H1 (cell line): ENCODE measurements around the gene OTUD4.

Experiments used
- CBX5 ChIP-seq: fragments of 300-800, 300-1000 bp; sonication (generic); IDR thresholded peaks from 2 replicates; pipeline ENCODE4 v1.7.1; 2016; ENCODE audit warnings: antibody characterized with exemption, low read length, low read depth
- CTCF ChIP-seq, 3 experiments: IDR thresholded peaks; 1 replicate in 2 of 3; 2 replicates in 1 of 3; pipeline versions ENCODE4 v1.5.1 to v1.6.1; 2011; ENCODE audit warnings: low read length in 3 of 3, mild to moderate bottlenecking in 3 of 3, inconsistent platforms in 2 of 3, low read depth in 1 of 3, moderate library complexity in 1 of 3; ENCODE audit not compliant: insufficient read depth in 1 of 3; ENCODE audit errors: control extremely low read depth in 1 of 3
- KDM4A ChIP-seq: IDR thresholded peaks from one replicate; pipeline ENCODE4 v1.7.1; 2012; ENCODE audit warnings: low read depth, mild to moderate bottlenecking, moderate library complexity, low read length, inconsistent platforms; ENCODE audit not compliant: severe bottlenecking
- POU5F1 ChIP-seq: IDR thresholded peaks from 2 replicates; pipeline ENCODE4 v1.6.1; 2011; ENCODE audit warnings: low read depth, mild to moderate bottlenecking, low read length, moderate library complexity
- SIN3A ChIP-seq, 2 experiments: IDR thresholded peaks in 1 of 2; conservative IDR thresholded peaks in 1 of 2; 2 replicates each; pipeline ENCODE4 v1.6.1; 2011 to 2012; ENCODE audit warnings: low read length in 2 of 2, improper control_type of control experiment in 1 of 2, low read depth in 1 of 2, mild to moderate bottlenecking in 1 of 2
- SP1 ChIP-seq: IDR thresholded peaks from 2 replicates; pipeline ENCODE4 v1.6.1; 2011; ENCODE audit warnings: low read depth, low read length
- SP2 ChIP-seq: IDR thresholded peaks from 2 replicates; pipeline ENCODE4 v1.6.1; 2012; ENCODE audit warnings: mild to moderate bottlenecking, low read length, inconsistent platforms
- SRF ChIP-seq: IDR thresholded peaks from 2 replicates; pipeline ENCODE4 v1.6.1; 2011; ENCODE audit warnings: mild to moderate bottlenecking, low read depth, low read length, moderate library complexity
- TEAD4 ChIP-seq: IDR thresholded peaks from 2 replicates; pipeline ENCODE4 v1.6.1; 2012; ENCODE audit warnings: low read depth, low read length, inconsistent platforms, mixed read lengths

DNA sequence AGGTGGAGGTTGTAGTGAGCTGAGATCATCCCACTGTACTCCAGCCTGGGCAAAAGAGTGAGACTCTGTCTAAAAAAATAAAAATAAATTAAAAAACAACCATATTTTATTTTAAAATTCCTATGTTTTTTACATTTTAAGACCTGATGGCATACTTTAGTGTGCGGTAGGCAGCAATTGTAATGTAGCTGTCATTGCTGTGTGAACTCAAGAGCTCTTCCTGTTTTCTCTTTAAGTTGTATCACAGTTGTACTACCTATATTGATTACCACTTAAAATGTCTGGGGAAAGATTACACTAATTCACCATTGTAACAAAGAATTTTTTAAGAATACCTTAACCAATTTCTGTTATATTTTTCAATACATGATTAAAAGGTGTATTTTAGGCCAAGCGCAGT is 55.0 kb downstream of the OTUD4 start:
- TF ChIP-seq KDM4A (no peak), SP1 (no peak), CBX5 (no peak), CTCF (IDR thresholded peaks at IDR 0.05; ENCODE audit: control extremely low read depth in 1 of 3, insufficient read depth in 1 of 3, low read depth in 1 of 3, low read length in 3 of 3) (no peak), SIN3A (conservative IDR thresholded peaks at IDR 0.05 in 1 of 2, IDR thresholded peaks at IDR 0.05 in 1 of 2; ENCODE audit: low read depth in 1 of 2, low read length in 2 of 2) (no peak), TEAD4 (no peak), SRF (no peak), SP2 (no peak), POU5F1 (no peak)
